ENCODE measurements around the gene SLPI. TPM values are rescaled to one million over a fixed set of nuclear protein-coding genes. Genes with fewer than 3 reads are reported as not detected.

Gene SLPI, protein sequence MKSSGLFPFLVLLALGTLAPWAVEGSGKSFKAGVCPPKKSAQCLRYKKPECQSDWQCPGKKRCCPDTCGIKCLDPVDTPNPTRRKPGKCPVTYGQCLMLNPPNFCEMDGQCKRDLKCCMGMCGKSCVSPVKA
- polyA plus RNA-seq: 100 to 1,000 TPM in 1 of 3 donors, 10 to 100 TPM in 2; 19.9 to 109 (median 77.8) TPM

DNA sequence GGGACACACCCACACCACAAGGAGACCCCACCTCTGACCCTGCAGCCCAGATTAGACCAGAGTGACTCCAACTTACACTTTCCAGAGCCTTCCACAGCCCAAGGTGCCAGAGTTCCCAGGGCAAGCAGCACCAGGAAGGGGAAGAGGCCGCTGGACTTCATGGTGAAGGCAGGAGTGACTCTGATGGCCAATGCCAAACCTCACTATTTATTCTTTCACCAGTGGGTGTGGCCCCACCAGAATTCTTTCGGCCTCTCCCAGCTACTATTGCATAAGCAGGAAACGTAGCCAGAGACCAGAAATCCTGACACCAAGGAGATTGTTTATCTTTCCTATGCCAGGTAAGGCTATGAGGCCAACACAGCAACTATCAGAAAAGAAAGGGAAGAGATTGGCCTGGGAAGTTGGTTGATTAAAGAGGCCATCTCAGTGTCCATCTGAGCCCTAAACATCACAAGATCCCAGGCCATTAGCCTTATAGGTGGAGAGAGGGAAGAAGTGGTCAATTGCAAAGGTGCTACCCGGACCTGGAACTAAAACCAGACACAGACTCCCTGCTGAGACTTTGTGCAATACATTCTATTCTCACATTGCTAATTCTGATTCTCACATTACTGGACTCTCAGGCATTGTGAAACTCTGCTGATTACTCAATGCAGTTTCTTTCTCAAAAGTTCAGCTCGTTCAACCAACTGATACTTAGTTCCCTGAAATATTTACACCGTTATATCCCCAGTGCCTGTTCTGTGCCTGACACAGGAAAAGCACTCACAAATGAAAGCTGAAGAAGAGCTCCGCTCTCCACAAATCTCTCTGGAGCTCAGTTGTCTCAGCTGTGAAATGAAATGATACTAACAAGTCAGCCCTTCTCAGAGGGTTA is at the start of gene SLPI:
Gene SLPI, minus strand, starts transcription at position 182 of the 880 bp plus-strand sequence. Its CDS starts 21 bp downstream, at position 161.
- WGBS, 3 donors: 17 to 37% (median 18%) methylated on average over 7 of the region's 7 CpGs
- H3K27ac ChIP-seq (ENCODE audit: low read depth, low read length): no peak within 1 kb of the TSS

DNA sequence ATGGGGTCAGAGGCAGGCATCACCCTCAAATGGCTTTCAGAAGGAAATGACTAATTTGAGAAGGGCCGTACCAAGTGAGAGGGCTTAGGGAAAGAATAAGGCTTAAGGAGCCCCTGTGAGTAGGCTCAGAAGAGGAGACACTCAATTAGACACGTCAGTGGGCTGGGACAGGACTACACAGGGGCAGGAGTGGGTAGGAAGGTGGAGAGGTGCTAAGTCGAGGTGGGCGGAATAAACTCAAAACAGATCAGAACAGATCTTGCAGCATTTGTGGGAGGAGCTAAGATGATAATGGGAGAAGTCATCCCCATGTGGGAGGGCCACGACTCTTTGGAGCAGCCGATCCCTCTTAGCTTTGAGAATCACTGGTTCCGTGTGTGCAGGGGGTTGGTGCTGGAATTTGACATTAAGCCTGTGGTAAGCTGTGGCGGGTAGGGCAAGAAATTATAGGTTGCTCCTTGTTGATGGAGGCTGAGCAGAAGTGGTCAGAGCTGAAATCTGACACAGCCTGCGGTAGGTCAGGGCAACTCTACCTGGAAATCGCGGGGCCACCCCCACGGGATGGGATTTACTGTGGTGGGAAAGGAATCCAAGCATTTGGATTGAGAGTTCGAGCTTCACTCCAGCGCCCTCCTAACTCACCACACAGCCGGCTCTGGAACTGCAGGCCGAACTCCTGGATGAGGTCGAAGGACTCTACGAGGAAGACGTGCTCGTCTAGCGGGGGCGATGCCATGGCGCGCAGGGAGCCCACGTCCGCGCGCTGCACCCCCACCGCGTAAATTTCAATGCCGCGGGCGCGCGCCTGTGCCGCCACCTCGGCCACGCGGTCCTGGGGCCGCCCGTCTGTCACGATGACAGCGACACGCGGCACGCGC is 49.5 kb upstream of the SLPI start:
- 43 to 79% (median 71%) methylated on average over 47 of the region's 47 CpGs for WGBS, 3 donors
- H3K27ac ChIP-seq (ENCODE audit: low read depth, low read length): no peak overlapping the region

DNA sequence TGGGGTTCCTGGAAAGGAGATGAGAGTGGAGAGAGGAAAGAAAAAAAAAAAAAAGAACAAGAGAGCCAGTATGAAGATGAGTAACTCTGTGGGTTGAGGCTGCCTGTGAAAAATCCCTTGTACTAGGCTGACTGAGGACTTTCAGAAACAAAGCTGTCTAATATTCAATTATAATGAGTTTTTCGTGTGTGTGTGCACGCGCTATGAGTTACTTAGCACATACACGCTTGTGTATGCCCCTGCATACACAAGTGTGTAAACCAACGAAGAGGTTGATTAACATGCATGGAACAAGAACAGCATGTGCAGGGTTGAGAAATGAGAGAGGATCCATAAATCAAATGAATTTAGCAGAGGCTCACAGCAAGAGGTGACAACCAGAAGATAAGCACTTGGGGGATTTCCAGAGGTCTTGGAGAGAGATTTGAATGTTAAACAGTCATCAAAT is 47.5 kb upstream of the SLPI start:
- WGBS, 3 donors: 78 to 87% (median 82%) methylated on average over 5 of the region's 5 CpGs
- H3K27ac ChIP-seq (ENCODE audit: low read depth, low read length): no peak overlapping the region

DNA sequence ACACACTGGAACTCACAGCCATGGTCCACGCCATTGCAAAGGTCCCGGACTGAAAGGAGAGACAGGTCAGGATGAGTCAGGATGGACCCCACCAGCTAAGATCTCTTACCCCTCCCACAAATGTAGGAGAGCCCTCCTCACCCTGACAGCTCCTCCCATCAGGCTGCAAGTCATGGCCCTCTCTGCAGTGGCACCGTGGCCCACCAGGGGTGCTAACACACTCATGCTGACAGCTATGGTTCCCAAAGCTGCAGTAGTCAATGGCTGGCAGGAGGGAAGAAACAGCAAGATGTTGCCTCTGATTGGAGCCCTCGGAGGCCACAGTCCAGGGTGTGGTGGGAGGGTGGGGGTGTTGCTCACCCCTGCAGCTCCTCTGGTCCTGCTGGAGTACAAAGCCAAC is 46.6 kb upstream of the SLPI start:
- no peak overlapping the region for H3K27ac ChIP-seq (ENCODE audit: low read depth, low read length)
- WGBS, 3 donors: 40 to 62% (median 62%) methylated on average over 4 of the region's 4 CpGs

DNA sequence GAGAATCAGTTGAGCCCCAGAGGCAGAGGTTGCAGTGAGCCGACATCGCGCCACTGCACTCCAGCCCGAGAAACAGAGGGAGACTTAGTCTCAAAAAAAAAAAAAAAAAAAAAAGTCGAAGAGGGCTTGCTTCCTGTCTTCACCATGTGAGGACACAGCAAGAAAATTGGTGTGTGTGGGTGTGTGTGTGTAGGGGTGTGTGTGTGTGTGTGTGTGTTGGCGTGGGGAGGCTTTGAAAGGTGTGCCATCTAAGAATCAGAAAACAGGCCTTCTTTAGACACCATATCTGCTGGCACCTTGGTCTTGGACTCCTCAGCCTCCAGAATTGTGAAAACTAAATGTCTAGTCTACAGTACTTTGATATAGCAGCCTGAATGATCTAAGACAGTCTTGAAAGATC is 45.4 kb upstream of the SLPI start:
- 83 to 94% (median 94%) methylated on average over 5 to 6 of the region's 6 CpGs for WGBS, 3 donors
- H3K27ac ChIP-seq (ENCODE audit: low read depth, low read length): no peak overlapping the region

DNA sequence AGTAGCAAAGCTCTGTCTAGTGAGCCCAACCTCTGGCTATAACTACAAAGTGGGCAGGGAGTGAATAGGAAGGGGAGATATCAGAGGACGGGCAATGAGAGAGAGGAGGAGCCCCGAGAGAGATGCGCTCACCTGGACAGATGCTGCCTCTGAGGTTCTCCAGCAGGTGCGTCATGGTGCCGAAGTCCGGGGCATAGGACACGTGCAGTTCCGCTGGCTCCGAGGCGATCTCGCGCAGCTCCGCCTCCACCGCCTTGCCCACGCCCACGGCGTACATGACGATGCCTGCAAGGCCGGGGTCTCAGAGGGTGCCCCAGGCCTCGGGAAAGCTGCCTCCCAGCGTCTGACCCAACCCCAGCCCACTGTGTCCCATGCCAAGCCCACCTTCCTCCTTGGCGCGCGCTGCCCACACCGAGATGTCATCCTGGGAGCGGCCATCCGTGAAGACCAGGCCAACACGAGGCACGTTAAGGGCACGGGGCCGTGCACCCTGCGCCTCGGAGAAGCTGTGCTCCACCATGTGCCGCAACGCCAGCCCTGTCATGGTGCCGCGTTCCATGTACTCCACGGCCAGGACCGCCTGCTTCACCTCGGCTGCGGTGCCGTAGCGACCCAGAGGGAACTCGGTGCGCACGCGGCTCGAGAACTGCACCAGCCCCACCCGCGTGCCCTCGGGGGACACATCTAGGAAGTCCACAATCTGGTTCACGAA is 43.6 kb upstream of the SLPI start:
- 92 to 95% (median 93%) methylated on average over 48 to 52 of the region's 52 CpGs for WGBS, 3 donors

DNA sequence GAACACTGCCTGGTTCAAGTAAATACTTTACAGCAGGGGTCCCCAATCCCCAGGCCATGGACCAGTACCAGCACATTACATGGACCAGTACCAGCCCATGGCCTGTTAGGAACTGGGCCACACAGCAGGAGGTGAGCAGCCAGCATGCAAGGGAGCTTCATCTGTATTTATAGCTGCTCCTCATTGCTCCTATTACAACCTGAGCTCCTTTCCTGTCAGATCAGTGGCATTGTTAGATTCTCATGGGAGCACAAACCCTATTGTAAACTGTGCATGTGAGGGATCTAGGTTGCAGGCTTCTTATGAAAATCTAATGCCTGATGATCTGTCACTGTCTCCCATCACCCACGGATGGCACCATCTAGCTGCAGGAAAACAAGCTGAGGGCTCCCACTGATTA is 40.3 kb upstream of the SLPI start:
- WGBS, 3 donors: 86 to 97% (median 94%) methylated on average over 1 of the region's 1 CpG

More for the DNA sequence above, 43.6 kb upstream of the SLPI start:
- H3K27ac ChIP-seq (ENCODE audit: low read depth, low read length): no peak overlapping the region

DNA sequence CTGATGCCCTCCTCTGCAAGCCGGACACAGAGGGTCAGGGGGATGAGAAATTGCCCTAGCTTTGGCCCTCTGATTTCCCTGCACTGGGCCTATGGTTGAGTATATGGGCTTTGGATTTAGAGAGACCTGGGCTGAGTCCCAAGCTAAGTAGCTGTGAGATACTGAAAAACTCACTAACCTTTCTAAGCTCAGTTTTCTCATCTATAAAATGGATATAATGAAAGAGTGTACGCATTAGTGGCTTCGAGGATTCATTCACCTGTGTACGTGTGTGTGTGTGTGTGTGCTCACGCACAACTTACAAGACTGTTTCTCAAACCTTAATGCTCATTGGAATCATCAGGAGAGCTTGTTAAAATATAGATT is 39.6 kb upstream of the SLPI start:
- H3K27ac ChIP-seq (ENCODE audit: low read depth, low read length): no peak overlapping the region
- 46 to 63% (median 59%) methylated on average over 5 of the region's 5 CpGs for WGBS, 3 donors

More for the DNA sequence above, 40.3 kb upstream of the SLPI start:
- no peak overlapping the region for H3K27ac ChIP-seq (ENCODE audit: low read depth, low read length)

DNA sequence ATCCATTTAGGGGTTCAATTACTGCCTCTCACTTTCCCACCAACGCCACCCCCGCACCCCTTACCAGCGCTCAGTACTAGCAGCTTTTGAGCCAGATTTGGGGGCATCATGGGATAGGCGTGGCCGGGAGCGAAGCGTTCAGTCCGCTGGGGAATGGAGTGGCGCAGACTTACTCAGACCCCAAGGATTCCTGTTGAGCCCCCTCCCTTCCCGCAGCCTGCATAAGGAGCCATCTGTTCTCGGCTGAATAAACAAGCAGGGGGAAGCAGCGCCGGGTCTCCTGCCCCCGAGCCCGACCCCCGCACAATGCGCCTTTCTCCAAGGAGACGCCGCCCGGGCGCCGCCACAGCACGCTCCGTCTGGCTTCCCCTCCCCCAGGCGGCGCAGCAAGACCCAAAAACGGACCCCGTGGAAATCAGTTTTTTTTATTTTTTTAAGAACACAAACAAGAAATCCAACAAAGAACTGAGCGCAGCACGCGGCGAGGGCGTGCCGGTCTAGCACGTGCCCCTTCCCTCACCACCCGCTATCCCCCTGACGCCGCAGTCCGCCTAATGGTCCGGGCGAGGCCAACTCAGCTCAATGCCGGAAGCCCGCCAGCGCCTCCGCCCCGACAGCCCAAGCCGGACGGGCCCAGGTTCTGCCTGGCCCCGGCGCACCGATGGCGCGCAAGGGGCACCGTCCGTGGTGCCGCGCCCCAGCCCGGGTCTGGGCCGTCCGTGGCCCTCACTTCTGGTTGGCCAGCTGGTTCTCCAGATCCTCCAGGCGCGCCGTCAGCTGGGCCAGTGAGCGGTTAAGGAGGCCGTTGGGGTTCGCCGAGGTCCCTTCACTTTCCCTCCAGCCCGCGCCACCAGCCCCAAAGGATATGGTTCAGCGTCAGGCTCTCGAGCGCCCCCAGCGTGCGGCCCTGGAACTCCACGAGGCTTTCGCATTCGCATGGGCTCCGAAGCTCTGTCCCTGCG is 39.0 kb upstream of the SLPI start:
- 3 to 8% (median 5%) methylated on average over 79 of the region's 79 CpGs for WGBS, 3 donors

DNA sequence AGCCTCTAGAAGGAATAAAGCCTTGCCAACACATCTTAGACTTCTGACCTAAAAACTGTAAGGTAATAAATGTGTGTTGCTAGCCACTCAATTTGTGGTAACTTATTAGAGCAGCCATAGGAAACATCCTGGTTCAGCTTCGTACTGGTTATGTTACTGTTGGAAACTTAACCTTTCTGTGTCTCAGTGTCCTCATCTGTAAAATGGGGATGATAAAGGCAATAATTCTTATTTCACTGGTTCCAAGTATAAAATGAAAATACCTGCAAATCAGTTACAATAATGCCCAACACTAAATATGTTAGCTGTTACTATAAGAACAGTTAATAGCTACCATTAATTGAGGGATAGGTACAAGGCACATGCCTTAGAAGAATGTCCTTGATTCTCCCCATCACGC is 38.0 kb upstream of the SLPI start:
- no peak overlapping the region for H3K27ac ChIP-seq (ENCODE audit: low read depth, low read length)
- 76 to 92% (median 80%) methylated on average over 2 of the region's 2 CpGs for WGBS, 3 donors

More for the DNA sequence above, 39.0 kb upstream of the SLPI start:
- H3K27ac ChIP-seq (ENCODE audit: low read depth, low read length): no peak overlapping the region

DNA sequence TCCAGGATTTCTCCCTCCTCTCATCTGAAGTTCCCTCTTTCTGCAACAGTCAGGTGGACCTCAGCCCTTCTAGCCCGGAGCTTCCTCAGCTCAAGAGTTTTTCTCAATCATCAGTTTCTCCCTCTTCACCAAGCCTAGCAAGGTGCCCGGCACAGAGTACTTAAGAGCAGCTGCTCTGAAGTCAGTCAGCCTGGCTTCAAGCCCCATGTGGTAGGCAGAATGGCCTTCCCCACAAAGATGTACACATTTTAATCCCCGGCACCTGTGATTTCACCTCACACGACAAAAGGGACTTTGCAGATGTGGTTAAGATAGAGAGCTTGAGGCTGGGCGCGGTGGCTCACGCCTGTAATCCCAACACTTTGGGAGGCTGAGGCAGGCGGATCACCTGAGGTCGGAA is 37.2 kb upstream of the SLPI start:
- WGBS, 3 donors: 80 to 85% (median 83%) methylated on average over 9 of the region's 9 CpGs
- H3K27ac ChIP-seq (ENCODE audit: low read depth, low read length): no peak overlapping the region

DNA sequence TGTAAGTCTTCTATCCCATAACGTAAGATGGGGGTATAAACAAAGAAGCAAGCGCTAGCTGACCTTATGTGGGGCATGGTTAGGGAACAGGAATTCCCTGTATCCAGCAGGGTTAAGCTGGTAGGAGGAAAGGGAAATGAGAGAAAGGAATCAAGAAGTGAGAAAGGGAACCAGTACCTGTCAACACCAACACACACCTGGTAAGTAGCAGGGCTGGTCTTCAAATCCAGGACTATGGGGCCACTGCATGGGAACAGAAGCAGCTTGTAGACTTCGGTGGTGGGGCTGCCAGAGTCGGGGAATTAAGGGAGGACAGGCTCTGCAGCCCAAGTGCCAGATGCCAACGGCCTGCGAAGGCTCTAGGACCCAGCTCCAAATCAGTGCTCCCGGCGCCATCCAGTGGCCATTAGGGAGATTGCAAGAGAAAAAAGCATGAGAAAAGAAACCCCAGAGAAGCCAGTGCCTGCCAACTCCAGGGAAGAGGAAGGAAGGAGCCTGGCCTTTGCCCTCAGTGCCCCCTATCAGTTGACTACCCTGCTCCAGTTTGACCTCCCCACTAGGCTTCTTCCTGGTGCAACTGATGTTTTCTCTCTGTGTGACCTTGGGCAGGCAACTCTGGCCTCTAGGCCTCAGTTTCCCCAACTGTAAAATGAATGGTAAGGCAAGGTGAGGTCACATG is 36.5 kb upstream of the SLPI start:
- H3K27ac ChIP-seq (ENCODE audit: low read depth, low read length): no peak overlapping the region
- 20 to 23% (median 21%) methylated on average over 8 of the region's 8 CpGs for WGBS, 3 donors

DNA sequence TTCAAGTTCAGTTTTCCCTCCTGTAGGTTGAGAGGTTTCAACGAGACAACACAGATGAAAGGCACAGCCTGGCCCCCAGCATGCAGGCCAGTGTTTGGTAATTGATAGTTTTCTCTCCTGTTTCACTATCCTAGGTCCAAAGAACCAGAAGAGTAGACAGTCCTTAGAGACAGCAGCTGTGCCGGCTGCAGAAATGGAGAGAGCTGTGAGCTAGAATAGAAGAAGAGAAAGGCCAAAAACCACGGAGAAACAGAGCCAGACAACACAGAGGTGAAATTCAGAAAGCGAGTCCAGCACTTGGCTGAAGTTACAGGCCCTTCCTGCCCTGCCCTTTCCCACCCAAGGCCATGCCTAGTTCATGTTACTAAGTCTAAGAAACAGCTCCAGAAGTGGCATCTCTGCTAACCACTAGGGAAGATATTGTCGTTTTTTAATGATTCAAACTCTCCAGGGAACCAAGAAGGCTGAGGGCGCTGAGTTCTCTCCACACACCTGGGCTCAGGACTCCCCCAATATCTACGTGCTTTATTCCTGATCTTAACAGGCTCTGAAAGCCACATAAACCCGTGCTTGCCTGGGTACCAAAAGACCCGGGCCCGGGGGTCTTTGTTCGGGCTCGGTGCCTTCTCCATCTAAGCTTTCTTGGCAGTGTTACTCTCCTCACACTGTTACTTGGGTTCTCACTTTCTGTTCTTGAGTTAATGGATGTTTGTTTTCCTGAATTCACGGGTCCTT is 35.7 kb upstream of the SLPI start:
- 73 to 80% (median 76%) methylated on average over 13 of the region's 13 CpGs for WGBS, 3 donors
- H3K27ac ChIP-seq (ENCODE audit: low read depth, low read length): no peak overlapping the region

DNA sequence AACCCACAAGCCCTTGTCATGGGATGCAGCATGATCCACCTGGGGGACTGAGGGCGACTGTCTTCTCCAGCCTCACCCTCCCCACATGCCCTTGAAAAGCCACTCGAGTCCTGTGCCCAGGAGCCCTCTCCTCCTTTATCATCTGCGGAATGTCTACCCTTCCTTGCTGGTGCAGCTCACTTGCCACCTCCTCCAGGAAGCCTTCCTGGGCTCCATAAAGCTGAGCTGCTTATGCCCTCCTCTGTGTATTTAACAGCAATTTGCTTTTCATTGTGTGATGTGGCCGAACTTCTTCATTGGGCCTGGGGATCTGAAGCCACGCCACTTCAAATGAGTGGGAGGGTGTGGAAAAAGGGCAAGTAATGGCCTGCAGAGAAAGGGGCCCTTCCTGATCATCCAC is 34.5 kb upstream of the SLPI start:
- 88 to 91% (median 89%) methylated on average over 5 of the region's 5 CpGs for WGBS, 3 donors

DNA sequence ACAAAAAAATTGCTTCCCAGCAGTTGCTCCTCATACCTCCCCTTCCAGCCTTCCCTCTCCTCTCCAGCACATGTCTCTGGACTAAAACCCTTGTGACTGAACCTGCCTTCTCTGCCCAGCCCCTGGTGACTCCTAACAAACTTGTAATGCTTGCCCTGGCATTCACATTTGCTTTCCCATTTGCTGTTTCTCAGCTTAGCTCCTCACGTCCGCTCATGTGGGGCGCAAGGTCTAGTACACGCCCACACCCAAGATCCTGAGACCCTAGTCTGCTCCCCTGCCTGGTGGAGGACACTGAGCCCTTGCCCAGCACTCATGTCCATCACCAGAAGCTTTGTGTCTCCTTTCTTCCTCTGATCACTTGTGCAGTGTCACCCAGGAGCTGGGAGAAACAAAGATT is 34.0 kb upstream of the SLPI start:
- no peak overlapping the region for H3K27ac ChIP-seq (ENCODE audit: low read depth, low read length)
- 75 to 88% (median 84%) methylated on average over 4 of the region's 4 CpGs for WGBS, 3 donors

More for the DNA sequence above, 34.5 kb upstream of the SLPI start:
- no peak overlapping the region for H3K27ac ChIP-seq (ENCODE audit: low read depth, low read length)

DNA sequence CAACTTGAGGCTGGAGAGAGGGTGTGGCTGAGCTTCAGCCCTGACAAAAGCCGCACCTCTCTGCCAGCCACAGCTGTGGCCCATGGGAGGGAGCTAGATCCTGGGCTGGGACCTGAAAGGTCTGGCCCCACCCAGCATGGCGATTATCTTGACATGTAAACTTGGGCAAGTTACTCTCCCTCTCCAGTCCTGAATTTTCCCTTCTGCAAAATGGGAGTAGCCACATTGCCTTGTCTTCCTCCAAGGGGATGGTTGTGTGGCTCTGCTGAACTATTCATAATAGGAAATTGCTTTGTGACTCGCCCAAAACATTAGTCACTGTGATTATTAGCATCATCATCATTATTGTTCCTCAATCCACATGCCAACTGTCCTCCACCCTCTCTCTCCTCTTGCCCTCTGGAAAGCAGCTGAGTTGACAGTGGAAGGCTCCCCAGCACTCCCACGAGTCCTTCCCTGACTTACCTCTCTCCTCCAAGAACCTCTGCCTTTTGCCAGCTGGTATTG is 29.2 kb upstream of the SLPI start:
- H3K27ac ChIP-seq (ENCODE audit: low read depth, low read length): no peak overlapping the region
- 42 to 64% (median 55%) methylated on average over 4 of the region's 4 CpGs for WGBS, 3 donors
